GM18526 (cell line): ENCODE measurements around the gene MPND.

Experiments used
- POLR2A ChIP-seq: IDR thresholded peaks from 3 replicates; pipeline ENCODE4 v1.6.1; 2011; ENCODE audit not compliant: insufficient read length; ENCODE audit errors: extremely low read depth

The MPND gene

GRCh38 chr19:4343370-4344307 lies at the start of gene MPND:
Gene MPND, plus strand, starts transcription at chr19:4343562. Its CDS starts 32 bp downstream, at chr19:4343594.
- peak; percentile 33 for TF ChIP-seq POLR2A

GRCh38 chr19:4294389-4294788 lies 49.0 kb upstream of the MPND start:
- TF ChIP-seq POLR2A, result no peak

GRCh38 chr19:4295972-4296771 lies 47.2 kb upstream of the MPND start:
- no peak for TF ChIP-seq POLR2A

GRCh38 chr19:4297901-4298809 lies 45.2 kb upstream of the MPND start:
- TF ChIP-seq POLR2A, result no peak

GRCh38 chr19:4298810-4299550 lies 44.4 kb upstream of the MPND start:
- TF ChIP-seq POLR2A, result no peak

GRCh38 chr19:4300589-4300988 lies 42.8 kb upstream of the MPND start:
- no peak for TF ChIP-seq POLR2A

- no peak for TF ChIP-seq POLR2A
Measured at GRCh38 chr19:4301590-4302242, 41.6 kb upstream of the MPND start.

GRCh38 chr19:4302243-4302640 lies 41.1 kb upstream of the MPND start, which contains the start of gene TMIGD2:
Gene TMIGD2, minus strand, starts transcription at chr19:4302389. Its CDS starts 4 bp downstream, at chr19:4302385.
- TF ChIP-seq POLR2A, result no peak

GRCh38 chr19:4303819-4304537 lies 39.4 kb upstream of the MPND start:
- TF ChIP-seq POLR2A, result no peak

- TF ChIP-seq POLR2A, result no peak
Measured at GRCh38 chr19:4304538-4305256, 38.7 kb upstream of the MPND start, which contains the start of gene FSD1. Gene FSD1, plus strand, starts transcription at chr19:4304598. Its CDS starts 149 bp downstream, at chr19:4304747.

GRCh38 chr19:4305257-4305612 lies 38.1 kb upstream of the MPND start:
- no peak for TF ChIP-seq POLR2A

- TF ChIP-seq POLR2A, result no peak
Measured at GRCh38 chr19:4305659-4306058, 37.7 kb upstream of the MPND start.

GRCh38 chr19:4310247-4311121 lies 32.9 kb upstream of the MPND start:
- no peak for TF ChIP-seq POLR2A
